ENCODE results near the gene UMOD. TPM values are rescaled to one million over a fixed set of nuclear protein-coding genes. Genes with fewer than 3 reads are reported as not detected.

The UMOD gene
- total and polyA plus RNA-seq, 2 experiments from 2014 or later, result not detected

DNA sequence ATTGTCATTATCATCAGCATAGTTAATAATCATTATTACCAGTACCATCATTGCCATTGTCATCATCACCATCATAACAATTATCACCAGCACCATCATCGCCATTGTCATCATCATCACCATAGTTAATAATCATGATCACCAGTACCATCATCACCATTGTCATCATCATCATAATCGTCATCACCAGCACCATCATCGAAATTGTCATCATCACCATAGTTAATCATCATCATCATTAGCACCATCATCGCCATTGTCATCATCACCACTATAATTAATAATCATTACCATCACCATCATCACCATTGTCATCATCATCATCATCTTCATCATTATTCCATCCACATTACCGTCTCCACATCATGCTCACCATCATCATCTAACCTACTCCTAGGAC is 38.5 kb upstream of the UMOD start:
- no peaks in the 10 kb centered on the region for H3K27me3 ChIP-seq
- H3K36me3 ChIP-seq (replicated peaks; ENCODE audit: insufficient read depth, low read depth), result no peaks in the 10 kb centered on the region
- no peak for DNase-seq (ENCODE audit: low spot score)
- no peak overlapping the region for H3K4me2 ChIP-seq
- no peaks in the 10 kb centered on the region for H3K79me2 ChIP-seq
- H3K4me3 ChIP-seq, result no peak overlapping the region
- TF ChIP-seq, protein P1, sequence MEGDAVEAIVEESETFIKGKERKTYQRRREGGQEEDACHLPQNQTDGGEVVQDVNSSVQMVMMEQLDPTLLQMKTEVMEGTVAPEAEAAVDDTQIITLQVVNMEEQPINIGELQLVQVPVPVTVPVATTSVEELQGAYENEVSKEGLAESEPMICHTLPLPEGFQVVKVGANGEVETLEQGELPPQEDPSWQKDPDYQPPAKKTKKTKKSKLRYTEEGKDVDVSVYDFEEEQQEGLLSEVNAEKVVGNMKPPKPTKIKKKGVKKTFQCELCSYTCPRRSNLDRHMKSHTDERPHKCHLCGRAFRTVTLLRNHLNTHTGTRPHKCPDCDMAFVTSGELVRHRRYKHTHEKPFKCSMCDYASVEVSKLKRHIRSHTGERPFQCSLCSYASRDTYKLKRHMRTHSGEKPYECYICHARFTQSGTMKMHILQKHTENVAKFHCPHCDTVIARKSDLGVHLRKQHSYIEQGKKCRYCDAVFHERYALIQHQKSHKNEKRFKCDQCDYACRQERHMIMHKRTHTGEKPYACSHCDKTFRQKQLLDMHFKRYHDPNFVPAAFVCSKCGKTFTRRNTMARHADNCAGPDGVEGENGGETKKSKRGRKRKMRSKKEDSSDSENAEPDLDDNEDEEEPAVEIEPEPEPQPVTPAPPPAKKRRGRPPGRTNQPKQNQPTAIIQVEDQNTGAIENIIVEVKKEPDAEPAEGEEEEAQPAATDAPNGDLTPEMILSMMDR (IDR thresholded peaks at IDR 0.05; ENCODE audit: poor library complexity), result no peak
- TF ChIP-seq EZH2 (IDR thresholded peaks at IDR 0.05; ENCODE audit: borderline replicate concordance) (no peak), EZH2phosphoT487 (IDR thresholded peaks at IDR 0.05; ENCODE audit: low read depth, severe bottlenecking, unreplicated experiment) (no peak)
- H3K9me3 ChIP-seq (ENCODE audit: low read depth), result no peaks in the 10 kb centered on the region
- H2AFZ ChIP-seq, result no peak overlapping the region
- no peaks in the 10 kb centered on the region for H3K9me2 ChIP-seq (replicated peaks; ENCODE audit: insufficient read depth)
- WGBS (ENCODE audit: low lambda C conversion rate, missing lambda C conversion rate), result 97% methylated on average over 5 of the region's 5 CpGs
- peaks cover 9% of the 10 kb centered on the region for H3K4me1 ChIP-seq (ENCODE audit: insufficient read depth)
- H4K20me1 ChIP-seq (ENCODE audit: insufficient read depth, poor library complexity, severe bottlenecking), result no peaks in the 10 kb centered on the region
- H3K27ac ChIP-seq, result no peak overlapping the region

DNA sequence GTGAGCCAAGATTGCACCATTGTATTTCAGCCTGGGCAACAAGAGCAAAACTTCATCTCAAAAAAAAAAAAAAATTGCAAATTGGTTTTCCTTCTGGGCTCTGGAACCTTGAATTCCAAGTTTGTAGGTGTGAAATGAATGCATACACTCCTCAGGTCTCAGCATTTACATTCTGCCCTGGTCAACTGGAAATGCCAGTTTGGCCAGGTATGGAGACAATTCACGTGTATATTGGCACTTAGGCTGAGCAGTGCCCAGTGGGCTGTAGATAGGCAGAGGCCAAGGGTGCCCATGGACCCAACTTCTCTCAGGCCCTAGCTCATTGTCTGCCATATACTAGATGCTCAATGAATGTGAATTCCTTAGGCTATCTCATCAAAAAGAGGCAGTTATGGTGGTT is 36.3 kb upstream of the UMOD start:
- no peaks in the 10 kb centered on the region for H3K9me3 ChIP-seq (ENCODE audit: low read depth)
- H3K4me2 ChIP-seq, result no peak overlapping the region
- no peak overlapping the region for H3K4me3 ChIP-seq
- 66% methylated on average over 1 of the region's 1 CpG for WGBS (ENCODE audit: low lambda C conversion rate, missing lambda C conversion rate)
- H3K79me2 ChIP-seq, result no peaks in the 10 kb centered on the region
- H4K20me1 ChIP-seq (ENCODE audit: insufficient read depth, poor library complexity, severe bottlenecking), result no peaks in the 10 kb centered on the region
- no peak overlapping the region for H2AFZ ChIP-seq
- no peaks in the 10 kb centered on the region for H3K9me2 ChIP-seq (replicated peaks; ENCODE audit: insufficient read depth)
- H3K36me3 ChIP-seq (replicated peaks; ENCODE audit: insufficient read depth, low read depth), result no peaks in the 10 kb centered on the region
- no peak overlapping the region for H3K27ac ChIP-seq
- no peak for DNase-seq (ENCODE audit: low spot score)
- no peaks in the 10 kb centered on the region for H3K27me3 ChIP-seq
- no peak for TF ChIP-seq EZH2phosphoT487 (IDR thresholded peaks at IDR 0.05; ENCODE audit: low read depth, severe bottlenecking, unreplicated experiment)
- TF ChIP-seq EZH2 (IDR thresholded peaks at IDR 0.05; ENCODE audit: borderline replicate concordance), result no peak
- TF ChIP-seq, protein P1 (IDR thresholded peaks at IDR 0.05; ENCODE audit: poor library complexity), result no peak
- peaks cover 1% of the 10 kb centered on the region for H3K4me1 ChIP-seq (ENCODE audit: insufficient read depth)

DNA sequence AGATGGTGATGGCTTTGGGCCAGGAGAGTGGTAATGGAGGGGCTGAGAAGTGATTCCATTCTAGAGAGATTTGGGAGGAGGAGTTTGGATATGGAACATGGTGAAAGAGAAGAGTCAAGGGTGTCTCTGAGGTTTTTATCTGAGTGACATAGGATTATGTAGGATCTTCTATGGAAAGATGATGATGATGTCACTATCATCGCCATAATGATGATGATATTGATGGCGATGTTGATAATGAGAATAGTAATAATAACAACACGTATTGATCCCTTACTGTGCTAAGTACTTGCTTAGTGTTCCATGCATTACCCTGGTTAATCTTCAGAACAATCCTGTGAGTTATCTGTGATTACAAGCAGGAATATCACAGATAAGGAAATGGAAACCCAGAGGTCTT is 35.5 kb upstream of the UMOD start:
- 87% methylated on average over 3 of the region's 3 CpGs for WGBS (ENCODE audit: low lambda C conversion rate, missing lambda C conversion rate)
- no peak overlapping the region for H2AFZ ChIP-seq
- H3K4me3 ChIP-seq, result no peak overlapping the region
- H3K79me2 ChIP-seq, result no peaks in the 10 kb centered on the region
- H3K9me3 ChIP-seq (ENCODE audit: low read depth), result no peaks in the 10 kb centered on the region
- no peaks in the 10 kb centered on the region for H3K4me1 ChIP-seq (ENCODE audit: insufficient read depth)
- H3K36me3 ChIP-seq (replicated peaks; ENCODE audit: insufficient read depth, low read depth), result no peaks in the 10 kb centered on the region
- no peaks in the 10 kb centered on the region for H4K20me1 ChIP-seq (ENCODE audit: insufficient read depth, poor library complexity, severe bottlenecking)
- DNase-seq (ENCODE audit: low spot score), result no peak
- no peaks in the 10 kb centered on the region for H3K27me3 ChIP-seq
- H3K9me2 ChIP-seq (replicated peaks; ENCODE audit: insufficient read depth), result no peaks in the 10 kb centered on the region
- H3K27ac ChIP-seq, result no peak overlapping the region
- no peak for TF ChIP-seq EZH2phosphoT487 (IDR thresholded peaks at IDR 0.05; ENCODE audit: low read depth, severe bottlenecking, unreplicated experiment)
- no peak overlapping the region for H3K4me2 ChIP-seq

DNA sequence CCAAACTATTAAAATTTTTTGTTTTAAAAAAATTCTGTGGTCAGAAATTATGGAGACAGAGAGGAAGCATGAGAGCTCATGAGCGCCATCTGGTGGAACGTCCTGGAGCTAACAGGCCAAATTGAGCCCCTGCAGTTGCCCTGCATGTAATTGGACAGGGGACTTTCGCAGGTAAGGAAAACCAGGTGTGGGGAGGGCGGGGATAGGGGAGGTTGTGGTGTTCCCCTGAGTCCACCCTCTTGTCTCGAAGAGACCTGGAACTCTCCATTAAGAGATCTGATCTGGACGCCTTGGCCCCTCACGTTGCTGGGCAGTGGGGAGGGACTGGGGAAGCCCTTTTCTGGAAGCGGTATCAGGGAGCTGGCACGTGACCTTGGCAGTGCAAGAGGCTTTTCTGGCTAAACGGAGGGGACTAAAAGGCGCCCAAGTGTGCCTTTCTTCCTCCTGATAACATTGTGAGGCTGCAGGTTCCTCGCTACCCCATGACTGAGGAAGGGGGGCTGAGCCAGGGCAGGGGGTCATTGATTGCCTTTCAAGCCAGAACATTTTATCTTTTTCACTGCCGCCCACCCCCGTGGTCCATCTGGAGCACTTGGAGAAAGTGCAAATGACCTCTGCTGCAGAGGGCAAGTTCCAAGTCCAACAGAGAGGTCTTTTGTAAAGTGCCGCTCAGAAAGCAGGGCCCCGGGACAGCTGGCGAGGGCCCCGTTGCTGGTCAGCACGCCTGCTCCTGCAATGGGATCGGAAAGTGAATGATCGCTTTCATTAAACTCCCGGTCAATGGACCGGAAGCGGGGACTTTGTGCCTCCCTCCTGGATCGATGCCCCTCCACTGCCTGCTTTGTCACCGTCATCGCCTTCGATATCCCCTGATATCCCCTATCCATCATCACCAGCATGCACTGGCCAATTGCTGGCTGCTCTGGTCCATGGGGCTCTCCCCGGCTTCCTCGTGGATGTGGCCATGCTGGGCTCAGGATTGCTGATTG is 33.6 kb upstream of the UMOD start:
- H3K4me3 ChIP-seq, result no peak overlapping the region

More for the DNA sequence above, 33.6 kb upstream of the UMOD start:
- H3K9me3 ChIP-seq (ENCODE audit: low read depth), result no peaks in the 10 kb centered on the region
- H3K4me1 ChIP-seq (ENCODE audit: insufficient read depth), result no peaks in the 10 kb centered on the region
- DNase-seq (ENCODE audit: low spot score), result peak; percentile 78
- H4K20me1 ChIP-seq (ENCODE audit: insufficient read depth, poor library complexity, severe bottlenecking), result no peaks in the 10 kb centered on the region
- TF ChIP-seq, protein P1 (IDR thresholded peaks at IDR 0.05; ENCODE audit: poor library complexity), result peak; percentile 89
- TF ChIP-seq EZH2phosphoT487 (IDR thresholded peaks at IDR 0.05; ENCODE audit: low read depth, severe bottlenecking, unreplicated experiment) (no peak), EZH2 (IDR thresholded peaks at IDR 0.05; ENCODE audit: borderline replicate concordance) (no peak)
- no peaks in the 10 kb centered on the region for H3K36me3 ChIP-seq (replicated peaks; ENCODE audit: insufficient read depth, low read depth)
- H3K27ac ChIP-seq, result no peak overlapping the region
- H2AFZ ChIP-seq, result no peak overlapping the region
- 40% methylated on average over 29 of the region's 30 CpGs for WGBS (ENCODE audit: low lambda C conversion rate, missing lambda C conversion rate)
- H3K79me2 ChIP-seq, result no peaks in the 10 kb centered on the region
- H3K27me3 ChIP-seq, result no peaks in the 10 kb centered on the region
- peak overlapping the region; percentile 70 for H3K4me2 ChIP-seq
- no peaks in the 10 kb centered on the region for H3K9me2 ChIP-seq (replicated peaks; ENCODE audit: insufficient read depth)

All from hepatocyte (in vitro differentiated cells).